Stimulated activated CD4-positive, alpha-beta T cell treated with anti-CD3 and anti-CD28 coated beads, Interleukin-15, amount 100 ng/mL, for 1 hour (primary cell): ENCODE measurements around the gene TMEM106B.
"Not testable (repeated sequence)": the region's sequence is repeated elsewhere in the genome, so short reads cannot be mapped to it uniquely, and the experiment has no call there.

Experiments
- DNase-seq, 2 donors: peaks; one replicate each; pipeline ENCODE4 v3.0.0-alpha.2; 2020; ENCODE audit warnings: low read depth in 1 of 2, low spot score in 1 of 2

The TMEM106B gene

DNA sequence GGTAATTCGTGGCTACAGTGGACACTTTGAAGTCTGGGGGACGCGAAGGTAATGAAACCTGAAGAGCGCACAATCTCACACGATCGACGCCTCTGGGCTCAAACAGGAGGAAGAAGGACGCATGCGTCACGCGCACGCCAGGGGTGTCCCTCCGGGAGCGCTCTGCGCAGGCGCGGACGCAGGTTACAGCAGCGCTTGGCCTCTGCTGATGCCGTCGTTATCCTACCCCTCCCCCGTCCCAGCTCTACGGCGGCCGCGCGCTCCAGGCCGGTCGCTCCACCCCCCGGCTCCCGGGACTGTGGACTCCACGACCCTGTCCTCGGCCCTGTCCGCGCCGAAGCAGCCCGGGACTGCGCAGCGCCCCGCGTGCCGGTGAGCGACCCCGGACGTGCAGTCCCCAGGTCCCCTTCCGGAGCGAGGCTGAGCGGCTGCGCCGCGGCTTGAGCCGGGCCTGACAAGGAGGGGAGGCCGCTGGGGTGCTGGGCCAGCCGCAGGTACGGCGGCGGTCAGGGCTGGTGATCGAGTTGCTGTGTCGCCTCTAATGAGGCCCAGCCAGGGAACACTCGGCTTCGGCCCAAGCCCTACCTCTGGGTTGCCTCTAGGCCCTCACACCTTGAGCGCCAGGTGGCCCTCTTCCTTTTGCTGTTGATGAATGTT is at the start of gene TMEM106B:
Gene TMEM106B (plus strand): TSS at position 241 of the 657 bp plus-strand sequence. CDS start 3,517 bp downstream, outside the sequence.
- peak; percentile 91 to 93 for DNase-seq

DNA sequence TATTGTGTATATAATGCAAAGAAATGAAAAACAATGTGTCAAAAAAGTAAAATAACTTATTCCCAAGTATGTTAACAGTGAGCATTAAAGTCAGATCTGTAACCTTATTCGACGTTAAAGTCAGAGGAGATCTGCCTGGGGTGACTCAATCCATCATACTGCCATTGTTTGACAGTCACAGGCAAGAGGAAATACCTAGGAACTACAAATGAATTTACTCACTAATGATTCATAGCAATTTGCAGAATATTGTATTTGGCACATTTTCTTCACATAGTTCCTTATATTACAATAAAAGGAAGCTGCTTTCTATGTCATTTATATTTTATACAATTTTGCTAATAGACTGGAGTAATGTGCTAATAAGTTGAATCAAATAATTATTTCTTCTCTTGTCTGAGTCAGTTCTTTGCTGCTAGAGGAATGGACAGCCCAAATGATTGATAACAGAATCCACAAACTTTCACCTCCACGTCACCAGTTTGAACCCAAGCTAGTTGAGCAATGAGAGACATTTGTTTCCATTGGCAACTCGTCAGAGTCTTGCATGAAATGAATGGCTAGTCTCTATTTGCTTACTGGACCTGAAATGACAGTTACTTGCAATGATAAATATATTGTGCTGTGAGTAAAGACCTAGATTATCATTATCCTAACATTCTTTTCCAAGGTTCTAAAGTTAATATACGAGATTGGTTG is 48.5 kb upstream of the TMEM106B start:
- no peak for DNase-seq

- not testable (repeated sequence) for DNase-seq
Observed at GRCh38 chr7:12168065-12168464, 43.0 kb upstream of the TMEM106B start.

DNA sequence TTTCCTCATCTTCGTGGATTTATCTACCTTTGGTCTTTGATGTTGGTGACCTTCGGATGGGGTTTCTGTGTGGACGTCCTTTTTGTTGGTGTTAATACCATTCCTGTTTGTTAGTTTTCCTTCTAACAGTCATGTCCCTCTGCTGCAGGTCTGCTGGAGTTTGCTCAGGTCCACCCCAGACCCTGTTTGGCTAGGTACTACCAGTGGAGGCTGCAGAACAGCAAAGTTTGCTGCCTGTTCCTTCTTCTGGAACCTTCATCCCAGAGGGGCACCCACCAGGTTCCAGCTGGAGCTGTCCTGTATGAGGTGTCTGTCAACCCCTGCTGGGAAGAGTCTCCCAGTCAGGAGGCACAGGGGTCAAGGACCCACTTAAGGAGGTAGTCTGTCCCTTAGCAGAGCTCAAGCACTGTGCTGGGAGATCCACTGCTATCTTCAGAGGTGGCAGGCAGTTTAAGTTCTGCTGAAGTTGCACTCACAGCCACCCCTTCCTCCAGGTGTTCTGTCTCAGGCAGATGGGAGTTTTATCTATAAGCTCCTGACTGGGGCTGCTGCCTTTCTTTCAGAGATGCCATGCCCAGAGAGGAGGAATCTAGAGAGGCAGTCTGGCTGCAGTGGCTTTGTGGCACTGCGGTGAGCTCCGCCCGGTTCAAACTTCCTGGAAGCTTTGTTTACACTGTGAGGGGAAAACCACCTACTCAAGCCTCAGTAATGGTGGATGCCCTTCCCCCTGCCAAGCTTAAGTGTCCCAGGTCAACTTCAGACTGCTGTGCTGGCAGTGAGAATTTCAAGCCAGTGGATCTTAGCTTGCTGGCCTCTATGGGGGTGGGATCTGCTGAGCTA is 40.9 kb upstream of the TMEM106B start:
- not testable (repeated sequence) for DNase-seq

- DNase-seq, result no peak
Observed at GRCh38 chr7:12173671-12174070, 37.4 kb upstream of the TMEM106B start.

- no peak for DNase-seq
Observed at GRCh38 chr7:12174931-12175330, 36.2 kb upstream of the TMEM106B start.

DNA sequence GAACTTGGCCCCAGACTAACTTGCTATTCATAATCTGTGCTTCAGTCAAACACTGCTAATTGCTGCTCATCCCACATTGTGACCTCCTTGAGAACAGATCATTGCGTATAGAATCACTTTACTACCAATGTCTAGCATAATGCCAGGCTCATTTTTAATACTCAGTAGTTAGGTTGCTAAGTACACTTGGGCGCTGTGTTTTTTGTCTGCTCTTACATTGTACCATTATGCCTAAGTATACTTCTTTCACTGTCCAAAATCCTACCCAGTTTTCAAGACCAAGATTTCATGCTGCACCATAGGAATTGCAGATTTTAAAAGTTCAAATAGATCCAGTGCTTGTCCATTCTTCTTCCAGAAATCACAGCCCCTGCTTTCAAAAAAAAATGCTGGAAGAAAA is 32.8 kb upstream of the TMEM106B start:
- no peak for DNase-seq

- no peak for DNase-seq
Observed at GRCh38 chr7:12194426-12194825, 16.7 kb upstream of the TMEM106B start.

DNA sequence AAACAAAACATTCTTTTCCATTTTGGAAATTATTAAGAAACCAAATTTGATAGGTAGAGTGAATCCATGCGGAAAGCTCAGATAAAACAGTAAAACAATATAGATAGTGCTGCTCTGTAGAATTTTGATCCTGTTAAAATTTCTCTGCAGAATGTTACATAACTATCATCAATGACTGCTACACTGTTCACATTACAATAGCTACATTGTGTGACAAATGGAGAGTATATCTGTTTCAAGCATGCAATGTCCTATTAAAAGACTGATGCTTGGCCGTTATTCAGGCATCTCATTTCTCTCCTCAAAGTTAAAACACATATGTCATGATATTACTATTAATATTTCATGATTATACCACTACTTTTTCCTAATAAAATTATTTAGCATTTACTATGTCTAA is 14.7 kb upstream of the TMEM106B start:
- no peak for DNase-seq

DNA sequence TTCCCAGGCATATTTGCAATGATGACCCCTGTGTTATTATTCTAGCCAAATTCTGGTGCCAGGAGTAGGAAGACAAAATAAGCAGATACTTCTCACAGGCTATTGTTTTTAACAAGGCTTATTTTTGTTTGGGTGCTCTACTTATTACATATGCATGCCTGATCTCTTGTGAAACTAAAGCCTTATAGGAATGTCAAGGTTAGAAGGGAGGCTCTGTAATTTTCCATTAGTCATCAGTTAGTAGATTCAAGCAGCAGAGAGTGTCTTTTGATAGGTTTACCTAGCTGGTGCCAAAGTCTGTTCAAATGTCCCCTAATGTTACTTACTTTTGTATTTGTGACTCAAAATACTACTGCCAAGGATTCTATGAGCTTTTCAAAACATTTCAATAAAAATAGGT is 11.7 kb upstream of the TMEM106B start:
- DNase-seq, result no peak

GRCh38 chr7:12207046-12207445 is 4.0 kb upstream of the TMEM106B start:
- DNase-seq, result no peak

DNA sequence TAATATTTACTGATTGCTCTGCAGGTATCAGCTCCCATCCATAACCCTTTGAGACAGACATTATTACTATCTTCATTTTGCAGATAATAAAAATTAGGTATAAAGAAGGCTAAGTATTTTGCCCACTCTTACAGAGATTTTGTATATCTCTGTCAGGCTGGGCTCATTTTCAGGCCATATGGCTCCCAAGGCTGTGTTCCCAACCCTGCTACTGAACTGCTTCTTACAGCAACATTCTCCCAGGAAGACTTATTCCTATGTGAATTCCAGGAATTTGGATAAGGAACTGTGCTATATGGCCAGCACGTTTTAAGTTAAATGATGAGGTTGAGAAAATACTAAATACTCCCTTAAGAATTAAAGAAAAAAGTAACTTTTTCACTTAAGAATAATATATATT is 1.9 kb upstream of the TMEM106B start:
- DNase-seq, result no peak

DNA sequence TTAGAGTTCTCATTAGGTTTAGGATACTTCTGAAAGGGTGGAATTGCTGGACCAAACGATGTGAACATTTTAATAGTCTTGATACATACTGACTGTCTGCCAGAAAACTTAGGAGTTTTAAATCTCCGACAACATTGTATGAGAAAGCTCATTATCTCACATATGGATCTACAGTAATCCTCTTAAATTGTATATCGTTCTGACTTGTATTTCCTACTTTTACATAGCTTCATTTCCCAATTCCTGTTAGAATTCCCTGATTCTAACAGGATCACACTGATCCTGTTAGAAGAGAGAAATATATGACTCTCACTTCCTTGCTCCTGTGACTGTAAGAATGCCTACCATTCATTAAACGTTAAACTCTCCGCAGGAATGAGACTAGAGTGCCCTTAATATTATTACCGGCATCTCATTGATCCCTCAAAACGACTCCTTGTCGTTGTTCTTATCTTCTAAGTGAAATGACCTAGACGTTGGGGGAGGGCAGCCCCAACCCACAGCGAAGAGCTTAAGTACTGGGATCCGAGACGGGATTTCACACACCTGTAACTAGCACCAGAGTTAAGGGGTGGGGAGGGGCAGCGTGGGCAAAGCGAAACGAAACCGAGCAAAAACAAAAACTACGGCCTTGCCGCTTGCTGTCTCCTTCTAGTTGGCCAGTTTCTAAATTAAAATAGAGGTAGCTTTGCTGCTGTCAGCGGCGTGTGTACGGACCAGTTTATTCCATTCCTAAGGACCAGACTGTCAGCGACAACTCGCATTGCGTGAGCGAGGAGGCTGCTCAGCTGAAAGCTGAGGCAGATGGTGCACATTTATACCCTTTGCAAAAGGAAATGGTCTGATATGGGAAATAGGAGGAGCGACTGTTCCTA is 678 bp upstream of the TMEM106B start:
- DNase-seq, result peak; percentile 8 to 26

DNA sequence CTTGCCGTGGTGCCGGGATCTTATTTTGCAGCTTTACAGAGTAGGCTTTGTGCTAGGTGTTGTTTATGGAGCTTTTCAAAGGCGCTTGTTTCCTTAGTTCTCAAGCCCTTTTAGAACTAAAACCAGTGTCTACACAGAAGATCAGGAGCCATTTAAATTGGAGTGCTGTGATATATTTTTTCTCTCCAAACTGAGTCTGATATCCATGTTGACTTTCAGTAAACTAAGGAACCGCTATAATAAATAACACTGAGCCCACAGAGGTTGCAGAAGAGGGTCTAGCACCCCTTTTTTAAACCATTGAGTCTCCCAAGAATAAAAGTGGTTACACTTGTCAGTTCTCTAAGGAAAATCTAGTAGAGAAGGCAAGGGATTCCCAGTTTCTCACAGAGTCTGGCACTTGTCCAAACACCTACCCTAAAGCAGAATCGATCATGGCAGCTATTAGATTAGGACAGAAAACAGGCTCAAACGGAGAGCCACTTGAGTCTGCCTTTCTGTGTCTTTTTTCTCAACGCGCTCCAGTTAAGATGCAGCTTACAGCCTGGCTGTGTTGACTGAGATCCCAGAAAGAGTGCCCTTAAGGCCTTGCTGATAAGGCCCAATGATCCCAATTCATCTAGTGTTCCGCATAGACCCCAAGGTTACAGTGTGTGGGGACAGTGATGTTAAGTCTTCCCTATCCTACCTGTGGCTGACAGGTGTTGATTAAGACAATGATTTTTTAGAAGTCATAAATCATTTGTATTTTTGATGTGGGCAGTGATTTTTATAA is 804 bp downstream of the TMEM106B start:
- no peak for DNase-seq

DNA sequence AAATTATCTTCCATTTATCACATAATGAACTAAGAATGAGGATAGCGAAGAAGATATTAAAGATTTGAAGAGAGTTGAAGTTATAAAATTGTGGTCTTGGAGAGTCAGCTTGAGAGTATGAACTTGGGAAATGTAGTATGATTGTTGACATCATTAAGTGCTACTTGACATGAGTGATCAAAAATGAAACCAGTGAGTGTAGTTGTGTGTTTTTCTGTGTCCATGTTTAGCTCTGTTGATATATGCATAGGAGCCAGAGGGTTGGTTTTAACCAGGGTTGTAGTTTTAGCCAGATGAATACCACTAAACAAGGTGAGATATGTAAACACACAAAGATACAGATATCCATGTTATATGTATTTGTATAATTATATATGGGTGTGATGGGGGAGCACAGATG is 6.2 kb downstream of the TMEM106B start:
- no peak for DNase-seq

- DNase-seq, result no peak
Observed at GRCh38 chr7:12220389-12221046, 9.4 kb downstream of the TMEM106B start.

DNA sequence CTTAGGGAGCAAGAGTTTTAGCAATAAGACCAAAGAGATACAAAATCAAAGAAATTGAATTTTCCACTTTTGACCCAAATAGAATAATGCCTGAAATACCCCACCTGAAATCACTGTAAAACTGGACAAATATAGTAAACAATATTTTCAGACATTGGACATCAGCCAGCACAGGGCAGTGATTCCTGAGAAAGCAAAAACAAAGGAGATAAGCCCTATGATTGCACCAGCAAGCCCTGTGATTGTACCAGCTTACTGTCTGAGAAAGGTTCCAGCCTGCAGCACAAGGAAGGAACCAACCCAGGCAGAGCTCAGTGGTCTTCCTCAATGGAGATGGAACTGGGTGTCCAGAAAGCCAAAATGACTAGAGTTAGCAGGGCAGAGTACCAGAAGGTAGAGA is 10.3 kb downstream of the TMEM106B start:
- DNase-seq, result no peak

DNA sequence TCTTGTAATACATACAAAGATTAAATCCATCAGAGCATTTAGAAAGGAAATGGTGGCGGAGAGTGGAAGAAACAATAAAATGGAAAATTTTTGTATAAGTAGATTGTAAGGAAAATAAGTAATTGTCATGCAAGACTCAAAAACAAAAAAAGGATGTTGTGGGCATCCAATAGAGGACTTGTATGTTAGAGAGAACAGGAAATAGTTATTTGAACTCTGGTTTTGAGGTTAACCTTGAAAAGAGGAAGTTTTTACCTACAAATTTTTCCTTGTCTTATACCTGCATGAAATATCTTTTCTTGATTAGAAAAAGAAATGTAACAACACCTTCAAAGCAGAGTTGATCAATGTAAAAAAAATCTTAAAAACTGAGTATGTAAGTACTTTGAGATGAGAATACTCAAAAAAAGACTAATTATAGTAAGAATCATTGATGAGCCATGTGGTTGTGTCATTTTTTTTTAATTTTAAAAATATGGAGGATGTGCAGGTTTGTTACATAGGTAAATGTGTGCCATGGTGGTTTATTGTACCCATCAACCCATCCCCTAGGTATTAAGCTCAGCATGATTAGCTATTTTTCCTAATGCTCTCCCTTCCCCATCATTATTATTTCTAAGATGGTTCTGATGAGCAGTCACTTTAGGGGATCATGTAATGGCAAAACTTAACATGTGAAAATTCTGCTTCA is 11.9 kb downstream of the TMEM106B start:
- no peak for DNase-seq

- DNase-seq, result not testable (repeated sequence)
Observed at GRCh38 chr7:12225017-12225416, 13.9 kb downstream of the TMEM106B start.
